NCI-H1105 (cell line): Measurements from ENCODE around the gene GABRA6.
"Not testable (repeated sequence)": the region's sequence is repeated elsewhere in the genome, so short reads cannot be mapped to it uniquely, and the experiment has no call there.

Source experiments
- DNase-seq: peaks from one replicate; lab custom pipeline; 2025; lab: John Stamatoyannopoulos, UW

GABRA6 gene

GRCh38 chr5:161685461-161685860 is at the start of gene GABRA6:
TSS of gene GABRA6 (plus strand) at chr5:161685721. CDS start at chr5:161685990, 269 bp downstream.
- DNase-seq, result no peak

GRCh38 chr5:161637591-161637990 is 47.9 kb upstream of the GABRA6 start:
- no peak for DNase-seq

- DNase-seq, result no peak
Observed at GRCh38 chr5:161641444-161641843, 44.1 kb upstream of the GABRA6 start.

- no peak for DNase-seq
Observed at GRCh38 chr5:161645264-161645663, 40.3 kb upstream of the GABRA6 start.

GRCh38 chr5:161651926-161652325 is 33.6 kb upstream of the GABRA6 start:
- DNase-seq, result not testable (repeated sequence)

- DNase-seq, result no peak
Observed at GRCh38 chr5:161660806-161661205, 24.7 kb upstream of the GABRA6 start.

GRCh38 chr5:161663431-161663830 is 22.1 kb upstream of the GABRA6 start:
- DNase-seq, result no peak

- no peak for DNase-seq
Observed at GRCh38 chr5:161676103-161676502, 9.4 kb upstream of the GABRA6 start.

- no peak for DNase-seq
Observed at GRCh38 chr5:161686149-161686548, 628 bp downstream of the GABRA6 start.

- DNase-seq, result no peak
Observed at GRCh38 chr5:161686881-161687280, 1.4 kb downstream of the GABRA6 start.

GRCh38 chr5:161687316-161687715 is 1.8 kb downstream of the GABRA6 start:
- DNase-seq, result no peak

GRCh38 chr5:161691911-161692310 is 6.4 kb downstream of the GABRA6 start:
- no peak for DNase-seq

- DNase-seq, result no peak
Observed at GRCh38 chr5:161697001-161697400, 11.5 kb downstream of the GABRA6 start.

GRCh38 chr5:161700065-161700464 is 14.5 kb downstream of the GABRA6 start:
- no peak for DNase-seq

- no peak for DNase-seq
Observed at GRCh38 chr5:161703528-161703927, 18.0 kb downstream of the GABRA6 start.

GRCh38 chr5:161707382-161707781 is 21.9 kb downstream of the GABRA6 start:
- DNase-seq, result no peak

GRCh38 chr5:161709239-161709638 is 23.7 kb downstream of the GABRA6 start:
- DNase-seq, result no peak

GRCh38 chr5:161713042-161713441 is 27.5 kb downstream of the GABRA6 start:
- DNase-seq, result no peak

- DNase-seq, result no peak
Observed at GRCh38 chr5:161719157-161719556, 33.6 kb downstream of the GABRA6 start.

- DNase-seq, result no peak
Observed at GRCh38 chr5:161720460-161720859, 34.9 kb downstream of the GABRA6 start.

- no peak for DNase-seq
Observed at GRCh38 chr5:161734741-161735140, 49.2 kb downstream of the GABRA6 start.

GRCh38 chr5:161740433-161740832 is 54.9 kb downstream of the GABRA6 start:
- DNase-seq, result no peak

- no peak for DNase-seq
Observed at GRCh38 chr5:161744276-161744675, 58.8 kb downstream of the GABRA6 start.

GRCh38 chr5:161745392-161745791 is 59.9 kb downstream of the GABRA6 start:
- no peak for DNase-seq

GRCh38 chr5:161751265-161751664 is 65.7 kb downstream of the GABRA6 start:
- DNase-seq, result no peak
